GM23338 (cell line): ENCODE measurements around the gene ANAPC7. TPM values are rescaled to one million over a fixed set of nuclear protein-coding genes. Genes with fewer than 3 reads are reported as not detected.

Experiments used
- ATAC-seq: fragments of 200-7000 bp; cut with Tn5 transposase; 3 replicates; pipeline ENCODE4 v1.9.1; 2020
- DNase-seq: peaks from one replicate; pipeline ENCODE4 v3.0.0-alpha.2; 2015; ENCODE audit warnings: low spot score
- H2AFZ ChIP-seq: fragments of 200-600 bp; sonication (generic); 2 replicates; pipeline ENCODE4 v1.8.0; 2016; ENCODE audit warnings: antibody characterized with exemption, mild to moderate bottlenecking, moderate library complexity
- H3F3A ChIP-seq: fragments of 200-600 bp; sonication (generic); replicated peaks from 2 replicates; pipeline ENCODE4 v1.8.0; 2017; ENCODE audit warnings: antibody characterized with exemption, mixed run types, low read depth
- H3K27ac ChIP-seq: fragments of 200-600 bp; sonication (generic); 2 replicates; pipeline ENCODE4 v1.6.1; 2016; ENCODE audit warnings: low read depth
- H3K27me3 ChIP-seq: fragments of 200-600 bp; sonication (generic); 2 replicates; pipeline ENCODE4 v1.8.0; 2016; ENCODE audit warnings: mild to moderate bottlenecking, mixed run types, moderate library complexity; ENCODE audit not compliant: insufficient read depth
- H3K36me3 ChIP-seq: fragments of 200-600 bp; sonication (generic); 2 replicates; pipeline ENCODE4 v1.8.0; 2016; ENCODE audit warnings: mild to moderate bottlenecking; ENCODE audit not compliant: insufficient read depth
- H3K4me1 ChIP-seq: fragments of 200-600 bp; sonication (generic); 2 replicates; pipeline ENCODE4 v1.8.0; 2016; ENCODE audit warnings: mild to moderate bottlenecking, moderate library complexity; ENCODE audit not compliant: insufficient read depth
- H3K4me2 ChIP-seq: fragments of 200-600 bp; sonication (generic); 2 replicates; pipeline ENCODE4 v1.7.1; 2017; ENCODE audit warnings: mixed run types
- H3K4me3 ChIP-seq: fragments of 200-600 bp; sonication (generic); 2 replicates; pipeline ENCODE4 v1.6.1; 2016; ENCODE audit warnings: mixed run types
- H3K79me2 ChIP-seq: fragments of 200-600 bp; sonication (generic); replicated peaks from 2 replicates; pipeline ENCODE4 v1.8.0; 2017; ENCODE audit warnings: mild to moderate bottlenecking; ENCODE audit not compliant: insufficient read depth
- H3K9me2 ChIP-seq: fragments of 200-600 bp; sonication (generic); 2 replicates; pipeline ENCODE4 v1.8.0; 2017; ENCODE audit not compliant: insufficient read depth
- H4K20me1 ChIP-seq: fragments of 200-600 bp; sonication (generic); replicated peaks from 2 replicates; pipeline ENCODE4 v1.8.0; 2017; ENCODE audit warnings: mild to moderate bottlenecking; ENCODE audit not compliant: insufficient read depth
- H3K27ac Mint-ChIP-seq: 2 replicates; pipeline ENCODE4 v1.8.0; 2020; ENCODE audit warnings: inconsistent platforms, mild to moderate bottlenecking, moderate library complexity, mixed read lengths
- H3K27me3 Mint-ChIP-seq: 3 replicates; pipeline ENCODE4 v1.8.0; 2022; ENCODE audit warnings: low read depth, mild to moderate bottlenecking, moderate library complexity, mixed read lengths, inconsistent platforms; ENCODE audit not compliant: insufficient read depth, poor library complexity
- H3K36me3 Mint-ChIP-seq: 3 replicates; pipeline ENCODE4 v1.8.0; 2021; ENCODE audit warnings: low read depth, mild to moderate bottlenecking, inconsistent platforms, moderate library complexity, mixed read lengths
- H3K4me1 Mint-ChIP-seq: 3 replicates; pipeline ENCODE4 v1.8.0; 2020; ENCODE audit warnings: mild to moderate bottlenecking, inconsistent platforms, mixed read lengths
- H3K4me3 Mint-ChIP-seq: 3 replicates; pipeline ENCODE4 v1.8.0; 2021; ENCODE audit warnings: moderate library complexity, mild to moderate bottlenecking, inconsistent platforms, mixed read lengths
- H3K9me3 Mint-ChIP-seq: 3 replicates; pipeline ENCODE4 v1.8.0; 2020; ENCODE audit warnings: moderate library complexity, mild to moderate bottlenecking, inconsistent platforms, mixed read lengths
- POLR2AphosphoS5 ChIP-seq: IDR thresholded peaks from 2 replicates; pipeline ENCODE4 v1.6.1; 2016; ENCODE audit warnings: antibody characterized with exemption, low read depth
- STAT1 ChIP-seq: IDR thresholded peaks from one replicate; pipeline ENCODE4 v1.6.1; 2016; ENCODE audit warnings: antibody characterized with exemption; ENCODE audit not compliant: unreplicated experiment
- ZNF462 ChIP-seq: fragments of 250-450 bp; sonication (Bioruptor Pico); IDR thresholded peaks from 2 replicates; pipeline ENCODE4 v1.5.0; 2020; ENCODE audit warnings: mild to moderate bottlenecking, moderate library complexity
- long read RNA-seq: library from polyadenylated mRNA; unstranded; transcript quantifications from one replicate; pipeline ENCODE4 v2.0.0, GENCODE V29; 2020; ENCODE audit not compliant: unreplicated experiment
- polyA plus RNA-seq: library from polyadenylated mRNA; unstranded; fragments of >200 nt; fragmentation: Nextera tagmentation; extraction: Ambion mirVana; gene quantifications from 2 replicates; pipeline ENCODE4 v1.2.1, GENCODE V29; 2016
- total RNA-seq: library from RNA; depleted of rRNA; stranded (reverse); fragments of >200 nt; shearing (Covaris generic); gene quantifications from 2 replicates; pipeline ENCODE4 v1.2.3, GENCODE V29; 2014; rRNA removed
- TF ChIP-seq, protein P1 (sequence below): IDR thresholded peaks from 2 replicates; pipeline ENCODE4 v1.6.1; 2016; ENCODE audit warnings: antibody characterized with exemption
- TF ChIP-seq, protein P2 (sequence below), 2 experiments: fragments of 200-600 bp in 1 of 2; sonication (generic) in 1 of 2; conservative IDR thresholded peaks; 2 replicates each; pipeline versions ENCODE4 v1.5.1 to v1.6.1; 2016 to 2017; ENCODE audit warnings: antibody characterized with exemption in 2 of 2, low read depth in 2 of 2, mild to moderate bottlenecking in 2 of 2, moderate library complexity in 1 of 2

ANAPC7 gene
- total RNA-seq (92.7 and 99.3 TPM in 2 replicates), polyA plus RNA-seq (59.0 and 71.0 TPM in 2 replicates)
- long read RNA-seq, transcript ANAPC7-203 (11 exons, 3,045 nt): major isoform, 36 of 51 reads
- long read RNA-seq, partial matches to known transcripts: 1 of 51 reads
- long read RNA-seq, other reads (novel, unspliced or antisense): 11 of 51 reads

DNA sequence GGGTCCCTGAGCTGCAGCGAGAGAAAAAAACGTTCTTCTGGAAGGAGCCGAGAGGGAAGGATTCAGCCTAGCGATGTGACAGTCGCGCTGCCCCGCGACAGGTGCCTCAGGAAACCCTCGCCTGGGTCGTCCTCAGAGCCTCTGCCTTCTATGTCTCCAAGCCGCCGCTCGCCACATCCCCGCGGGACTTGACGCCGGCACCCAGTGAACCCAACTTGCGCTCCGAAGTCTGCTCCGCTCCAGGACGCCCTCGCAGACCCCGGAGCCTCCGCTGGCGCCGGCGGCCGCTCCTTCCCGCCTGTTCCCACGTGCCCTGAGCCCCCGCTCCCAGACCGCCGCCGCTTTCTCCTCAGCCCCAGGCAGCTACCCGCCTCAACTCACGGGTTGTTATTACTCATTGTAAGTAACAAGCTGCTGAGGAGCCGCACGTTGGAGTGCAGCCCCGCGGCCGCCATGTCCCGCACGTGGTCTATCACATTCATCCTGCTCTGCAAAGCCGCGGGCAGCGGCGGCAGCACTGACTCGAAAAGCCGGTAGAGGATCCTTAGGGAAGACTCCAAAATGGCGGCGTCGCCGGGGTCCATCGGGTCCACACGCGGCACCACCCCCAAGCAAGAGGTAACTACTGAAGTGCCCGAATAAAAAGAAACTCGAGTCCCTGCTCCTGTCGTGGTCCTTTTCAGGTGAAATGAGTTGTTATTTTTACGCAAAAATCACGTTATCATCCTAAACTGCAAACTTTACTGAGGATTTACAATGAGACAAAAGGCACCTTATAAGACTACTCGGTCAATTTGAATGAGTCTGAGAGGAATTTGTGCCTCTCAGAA lies at the start of gene ANAPC7:
ANAPC7 (minus strand) TSS at position 563 of the 830 bp plus-strand sequence; CDS start at position 482, 81 bp downstream.
- peaks cover 24% of the 10 kb centered on the region for H4K20me1 ChIP-seq
- ATAC-seq (peak; percentile 92), DNase-seq (peak; percentile 95)
- H3K27me3 Mint-ChIP-seq: peaks cover 6% of the 10 kb centered on the region
- H3K9me3 Mint-ChIP-seq: no peaks in the 10 kb centered on the region; the same call in 1 of the 3 replicates
- H2AFZ ChIP-seq: peak within 1 kb of the TSS; percentile 93
- peaks cover 6% of the 10 kb centered on the region; the same call in 1 of the 2 replicates for H3F3A ChIP-seq
- H3K9me2 ChIP-seq: no peaks in the 10 kb centered on the region
- peak within 1 kb of the TSS; percentile 70 for H3K4me3 ChIP-seq
- H3K27ac Mint-ChIP-seq: peak within 1 kb of the TSS; percentile 100
- H3K27me3 ChIP-seq: no peaks in the 10 kb centered on the region
- H3K4me1 Mint-ChIP-seq: peaks cover 8% of the 10 kb centered on the region
- H3K4me2 ChIP-seq: peak within 1 kb of the TSS; percentile 68
- H3K79me2 ChIP-seq: peaks cover 51% of the 10 kb centered on the region
- TF ChIP-seq, protein P1, sequence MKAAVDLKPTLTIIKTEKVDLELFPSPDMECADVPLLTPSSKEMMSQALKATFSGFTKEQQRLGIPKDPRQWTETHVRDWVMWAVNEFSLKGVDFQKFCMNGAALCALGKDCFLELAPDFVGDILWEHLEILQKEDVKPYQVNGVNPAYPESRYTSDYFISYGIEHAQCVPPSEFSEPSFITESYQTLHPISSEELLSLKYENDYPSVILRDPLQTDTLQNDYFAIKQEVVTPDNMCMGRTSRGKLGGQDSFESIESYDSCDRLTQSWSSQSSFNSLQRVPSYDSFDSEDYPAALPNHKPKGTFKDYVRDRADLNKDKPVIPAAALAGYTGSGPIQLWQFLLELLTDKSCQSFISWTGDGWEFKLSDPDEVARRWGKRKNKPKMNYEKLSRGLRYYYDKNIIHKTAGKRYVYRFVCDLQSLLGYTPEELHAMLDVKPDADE: peak; percentile 25; the same call in 1 of the 2 replicates
- no peak for TF ChIP-seq ZNF462 (CRISPR knock-in tag)
- TF ChIP-seq STAT1: no peak
- TF ChIP-seq, protein P2, sequence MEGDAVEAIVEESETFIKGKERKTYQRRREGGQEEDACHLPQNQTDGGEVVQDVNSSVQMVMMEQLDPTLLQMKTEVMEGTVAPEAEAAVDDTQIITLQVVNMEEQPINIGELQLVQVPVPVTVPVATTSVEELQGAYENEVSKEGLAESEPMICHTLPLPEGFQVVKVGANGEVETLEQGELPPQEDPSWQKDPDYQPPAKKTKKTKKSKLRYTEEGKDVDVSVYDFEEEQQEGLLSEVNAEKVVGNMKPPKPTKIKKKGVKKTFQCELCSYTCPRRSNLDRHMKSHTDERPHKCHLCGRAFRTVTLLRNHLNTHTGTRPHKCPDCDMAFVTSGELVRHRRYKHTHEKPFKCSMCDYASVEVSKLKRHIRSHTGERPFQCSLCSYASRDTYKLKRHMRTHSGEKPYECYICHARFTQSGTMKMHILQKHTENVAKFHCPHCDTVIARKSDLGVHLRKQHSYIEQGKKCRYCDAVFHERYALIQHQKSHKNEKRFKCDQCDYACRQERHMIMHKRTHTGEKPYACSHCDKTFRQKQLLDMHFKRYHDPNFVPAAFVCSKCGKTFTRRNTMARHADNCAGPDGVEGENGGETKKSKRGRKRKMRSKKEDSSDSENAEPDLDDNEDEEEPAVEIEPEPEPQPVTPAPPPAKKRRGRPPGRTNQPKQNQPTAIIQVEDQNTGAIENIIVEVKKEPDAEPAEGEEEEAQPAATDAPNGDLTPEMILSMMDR (conservative IDR thresholded peaks at IDR 0.05; ENCODE audit: low read depth in 2 of 2): no peak
- peak; percentile 74 for TF ChIP-seq POLR2AphosphoS5
- 0 out of 2 replicates have a peak, but pooled peaks cover 6% of the 10 kb centered on the region for H3K4me1 ChIP-seq
- peaks cover 13% of the 10 kb centered on the region for H3K36me3 ChIP-seq
- H3K27ac ChIP-seq: peak within 1 kb of the TSS; percentile 92
- peak within 1 kb of the TSS; percentile 99 for H3K4me3 Mint-ChIP-seq
- H3K36me3 Mint-ChIP-seq: peaks cover 41% of the 10 kb centered on the region
